ENCODE data around the gene AK8.

- no peak for TF ChIP-seq CTCF (IDR thresholded peaks at IDR 0.05)
- no peak for TF ChIP-seq POLR2A (IDR thresholded peaks at IDR 0.05)
Observed at GRCh38 chr9:132842124-132843044, 35.7 kb downstream of the AK8 start.
